ENCODE data around the gene MCM9.

Gene MCM9

DNA sequence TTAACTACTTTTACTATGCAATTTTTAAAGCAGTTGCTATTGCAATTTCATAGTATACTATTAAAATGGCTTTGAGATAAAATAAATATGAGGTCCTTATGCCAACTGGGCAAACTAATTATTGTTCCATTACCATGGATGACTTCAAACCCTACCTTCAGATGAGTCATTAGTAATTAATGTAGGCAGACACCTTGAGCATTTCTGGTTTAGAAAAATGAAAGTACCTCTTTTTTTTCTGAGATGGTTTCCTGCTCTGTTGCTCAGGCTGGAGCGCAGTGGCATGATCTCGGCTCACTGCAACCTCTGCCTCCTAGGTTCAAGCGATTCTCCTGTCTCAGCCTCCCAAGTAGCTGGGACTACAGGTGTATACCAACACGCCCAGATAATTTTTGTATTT is 29.1 kb downstream of the MCM9 start:
- no peak overlapping the region for H3K4me2 ChIP-seq (ENCODE audit: low read length)
- H3K18ac ChIP-seq (ENCODE audit: low read length) = no peak overlapping the region
- no peak overlapping the region for H2BK12ac ChIP-seq (ENCODE audit: low read length)
- no peaks in the 10 kb centered on the region for H3K79me2 ChIP-seq (ENCODE audit: control insufficient read depth, insufficient read depth, low read length, poor library complexity)
- H2BK120ac ChIP-seq (ENCODE audit: insufficient read depth, low read length, poor library complexity) = no peak overlapping the region
- no peak overlapping the region for H2AK5ac ChIP-seq (ENCODE audit: low read length)
- H2BK5ac ChIP-seq (ENCODE audit: low read depth, low read length, poor library complexity) = no peak overlapping the region
- peaks cover 0 to 6% of the 10 kb centered on the region in 2 experiments for H3K4me1 ChIP-seq (ENCODE audit: control insufficient read depth in 1 of 2, insufficient read depth in 2 of 2, low read length in 2 of 2)
- H3K4ac ChIP-seq (ENCODE audit: low read depth, low read length) = no peak overlapping the region
- no peak overlapping the region for H4K91ac ChIP-seq (ENCODE audit: low read depth, low read length)
- no peak overlapping the region for H2AFZ ChIP-seq (ENCODE audit: insufficient read depth, low read length, poor library complexity)
- no peak overlapping the region for H3K14ac ChIP-seq (ENCODE audit: low read length)
- no peak overlapping the region for H3K27ac ChIP-seq (ENCODE audit: low read depth, low read length)
- H4K12ac ChIP-seq (ENCODE audit: low read depth, low read length) = no peak overlapping the region
- no peaks in the 10 kb centered on the region for H3K9me3 ChIP-seq (ENCODE audit: insufficient read depth, low read depth, low read length)
- no peak overlapping the region for H3K4me3 ChIP-seq (ENCODE audit: low read depth, low read length)
- H3K9ac ChIP-seq (ENCODE audit: low read length) = no peak overlapping the region
- WGBS (ENCODE audit: extremely low coverage, insufficient coverage, insufficient read length) = no CpG with 5 or more reads among the region's 4 CpGs
- no peaks in the 10 kb centered on the region for H3K27me3 ChIP-seq (ENCODE audit: insufficient read depth, low read length)
- H3K23ac ChIP-seq (ENCODE audit: low read length) = no peak overlapping the region
- DNase-seq = peak in 1 of 2 donors; percentile 9
- H4K8ac ChIP-seq (ENCODE audit: low read depth, low read length) = no peak overlapping the region
- H3K36me3 ChIP-seq (ENCODE audit: control insufficient read depth in 1 of 2, insufficient read depth in 2 of 2, low read length in 2 of 2) = peaks cover 2 to 9% of the 10 kb centered on the region in 2 experiments
- H3K79me1 ChIP-seq (ENCODE audit: low read length) = peaks cover 3% of the 10 kb centered on the region

DNA sequence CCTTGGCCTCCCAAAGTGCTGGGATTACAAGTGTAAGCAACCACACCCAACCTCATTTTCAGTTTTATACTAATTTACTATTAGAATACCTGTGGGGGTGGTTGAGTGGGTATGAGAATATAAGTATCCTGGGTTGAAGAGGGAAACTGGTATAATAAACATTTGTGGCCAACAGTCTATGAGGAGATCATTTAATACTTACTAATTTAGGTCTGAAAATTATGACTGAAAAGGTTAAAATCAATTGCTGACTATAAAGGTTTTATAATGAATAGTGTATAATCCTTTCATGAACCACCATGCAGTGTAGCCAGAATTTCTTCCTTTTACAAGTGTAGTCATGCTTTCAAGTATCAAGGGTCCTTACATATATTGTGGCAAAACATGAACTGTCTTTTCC is 29.9 kb downstream of the MCM9 start:
- no peak overlapping the region for H2BK5ac ChIP-seq (ENCODE audit: low read depth, low read length, poor library complexity)
- H3K18ac ChIP-seq (ENCODE audit: low read length) = no peak overlapping the region
- H3K14ac ChIP-seq (ENCODE audit: low read length) = no peak overlapping the region
- H2AK5ac ChIP-seq (ENCODE audit: low read length) = no peak overlapping the region
- peaks cover 2 to 9% of the 10 kb centered on the region in 2 experiments for H3K36me3 ChIP-seq (ENCODE audit: control insufficient read depth in 1 of 2, insufficient read depth in 2 of 2, low read length in 2 of 2)
- peaks cover 0 to 6% of the 10 kb centered on the region in 2 experiments for H3K4me1 ChIP-seq (ENCODE audit: control insufficient read depth in 1 of 2, insufficient read depth in 2 of 2, low read length in 2 of 2)
- H3K27ac ChIP-seq (ENCODE audit: low read depth, low read length) = no peak overlapping the region
- H3K23ac ChIP-seq (ENCODE audit: low read length) = no peak overlapping the region
- H2AFZ ChIP-seq (ENCODE audit: insufficient read depth, low read length, poor library complexity) = no peak overlapping the region
- H3K79me2 ChIP-seq (ENCODE audit: control insufficient read depth, insufficient read depth, low read length, poor library complexity) = no peaks in the 10 kb centered on the region
- H4K8ac ChIP-seq (ENCODE audit: low read depth, low read length) = no peak overlapping the region
- no peak overlapping the region for H2BK12ac ChIP-seq (ENCODE audit: low read length)
- H3K4me2 ChIP-seq (ENCODE audit: low read length) = no peak overlapping the region
- H4K91ac ChIP-seq (ENCODE audit: low read depth, low read length) = no peak overlapping the region
- no peaks in the 10 kb centered on the region for H3K27me3 ChIP-seq (ENCODE audit: insufficient read depth, low read length)
- no peak overlapping the region for H4K12ac ChIP-seq (ENCODE audit: low read depth, low read length)
- H3K4ac ChIP-seq (ENCODE audit: low read depth, low read length) = no peak overlapping the region
- no peak overlapping the region for H3K9ac ChIP-seq (ENCODE audit: low read length)
- no peaks in the 10 kb centered on the region for H3K9me3 ChIP-seq (ENCODE audit: insufficient read depth, low read depth, low read length)
- no peak overlapping the region for H2BK120ac ChIP-seq (ENCODE audit: insufficient read depth, low read length, poor library complexity)
- H3K4me3 ChIP-seq (ENCODE audit: low read depth, low read length) = no peak overlapping the region
- peaks cover 3% of the 10 kb centered on the region for H3K79me1 ChIP-seq (ENCODE audit: low read length)
- no peak for DNase-seq

DNA sequence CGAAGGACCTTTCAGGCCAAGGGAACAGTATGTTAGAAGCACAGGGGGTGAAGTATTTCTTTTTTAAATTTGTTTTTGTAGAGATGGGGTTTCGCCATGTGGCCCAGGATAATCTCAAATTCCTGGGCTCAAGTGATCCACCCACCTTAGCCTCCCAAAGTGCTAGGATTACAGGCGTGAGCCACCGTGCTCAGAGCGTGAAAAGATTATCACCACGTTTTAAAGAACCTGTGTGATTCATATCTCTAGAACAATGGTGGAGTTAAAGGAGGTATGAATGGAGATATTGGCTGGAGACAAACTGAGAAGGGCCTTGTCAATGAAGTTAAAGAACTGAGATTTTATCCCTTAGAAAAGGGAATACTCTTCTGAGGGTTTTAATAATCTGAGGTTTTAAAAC is 31.3 kb downstream of the MCM9 start:
- Histone ChIP-seq H3K4ac (ENCODE audit: low read depth, low read length) (no peak overlapping the region), H2AK5ac (ENCODE audit: low read length) (no peak overlapping the region), H2BK120ac (ENCODE audit: insufficient read depth, low read length, poor library complexity) (no peak overlapping the region), H2AFZ (ENCODE audit: insufficient read depth, low read length, poor library complexity) (no peak overlapping the region), H3K4me2 (ENCODE audit: low read length) (no peak overlapping the region), H3K4me1 (ENCODE audit: control insufficient read depth in 1 of 2, insufficient read depth in 2 of 2, low read length in 2 of 2) (peaks cover 0 to 9% of the 10 kb centered on the region in 2 experiments), H4K8ac (ENCODE audit: low read depth, low read length) (no peak overlapping the region), H2BK5ac (ENCODE audit: low read depth, low read length, poor library complexity) (no peak overlapping the region), H3K79me2 (ENCODE audit: control insufficient read depth, insufficient read depth, low read length, poor library complexity) (peaks cover 3% of the 10 kb centered on the region), H3K9ac (ENCODE audit: low read length) (no peak overlapping the region), H3K9me3 (ENCODE audit: insufficient read depth, low read depth, low read length) (no peaks in the 10 kb centered on the region), H4K91ac (ENCODE audit: low read depth, low read length) (no peak overlapping the region), H3K4me3 (ENCODE audit: low read depth, low read length) (no peak overlapping the region), H3K27me3 (ENCODE audit: insufficient read depth, low read length) (no peaks in the 10 kb centered on the region), H3K79me1 (ENCODE audit: low read length) (peaks cover 3% of the 10 kb centered on the region), H3K14ac (ENCODE audit: low read length) (no peak overlapping the region), H2BK12ac (ENCODE audit: low read length) (no peak overlapping the region), H3K27ac (ENCODE audit: low read depth, low read length) (no peak overlapping the region), H3K23ac (ENCODE audit: low read length) (no peak overlapping the region), H3K36me3 (ENCODE audit: control insufficient read depth in 1 of 2, insufficient read depth in 2 of 2, low read length in 2 of 2) (peaks cover 4 to 16% of the 10 kb centered on the region in 2 experiments), H3K18ac (ENCODE audit: low read length) (no peak overlapping the region), H4K12ac (ENCODE audit: low read depth, low read length) (no peak overlapping the region)
- WGBS (ENCODE audit: extremely low coverage, insufficient coverage, insufficient read length) = no CpG with 5 or more reads among the region's 6 CpGs
- DNase-seq = no peak

DNA sequence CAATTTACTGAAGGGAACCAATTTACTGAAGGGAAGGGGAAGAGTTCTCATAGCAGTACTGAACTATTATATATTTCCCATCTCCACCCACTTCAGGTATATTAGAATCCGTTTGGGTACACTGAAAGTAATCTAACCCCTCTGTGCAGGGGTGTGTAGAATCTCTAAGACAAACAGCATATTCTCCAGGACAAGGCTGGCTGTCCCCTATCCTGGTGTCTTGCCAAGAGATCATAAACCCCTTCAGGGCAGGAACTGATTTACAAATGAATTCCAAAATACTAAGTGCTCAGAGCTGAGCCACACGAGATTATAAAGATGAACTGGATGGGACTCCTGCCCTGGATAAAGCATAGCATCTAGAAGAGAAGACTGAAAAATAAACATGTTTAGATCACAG is 31.8 kb downstream of the MCM9 start:
- Histone ChIP-seq H3K4me2 (ENCODE audit: low read length) (no peak overlapping the region), H3K9me3 (ENCODE audit: insufficient read depth, low read depth, low read length) (no peaks in the 10 kb centered on the region), H2BK12ac (ENCODE audit: low read length) (no peak overlapping the region), H3K9ac (ENCODE audit: low read length) (no peak overlapping the region), H3K18ac (ENCODE audit: low read length) (no peak overlapping the region), H2BK5ac (ENCODE audit: low read depth, low read length, poor library complexity) (peak overlapping the region; percentile 43), H2AK5ac (ENCODE audit: low read length) (no peak overlapping the region), H3K4me3 (ENCODE audit: low read depth, low read length) (no peak overlapping the region), H3K27me3 (ENCODE audit: insufficient read depth, low read length) (no peaks in the 10 kb centered on the region), H3K14ac (ENCODE audit: low read length) (no peak overlapping the region), H3K36me3 (ENCODE audit: control insufficient read depth in 1 of 2, insufficient read depth in 2 of 2, low read length in 2 of 2) (peaks cover 7 to 16% of the 10 kb centered on the region in 2 experiments), H3K27ac (ENCODE audit: low read depth, low read length) (peak overlapping the region; percentile 75), H4K8ac (ENCODE audit: low read depth, low read length) (peak overlapping the region; percentile 27), H4K12ac (ENCODE audit: low read depth, low read length) (no peak overlapping the region), H2AFZ (ENCODE audit: insufficient read depth, low read length, poor library complexity) (no peak overlapping the region), H3K23ac (ENCODE audit: low read length) (no peak overlapping the region), H2BK120ac (ENCODE audit: insufficient read depth, low read length, poor library complexity) (no peak overlapping the region), H4K91ac (ENCODE audit: low read depth, low read length) (peak overlapping the region; percentile 65), H3K79me2 (ENCODE audit: control insufficient read depth, insufficient read depth, low read length, poor library complexity) (peaks cover 3% of the 10 kb centered on the region), H3K4ac (ENCODE audit: low read depth, low read length) (no peak overlapping the region), H3K4me1 (ENCODE audit: control insufficient read depth in 1 of 2, insufficient read depth in 2 of 2, low read length in 2 of 2) (peaks cover 0 to 9% of the 10 kb centered on the region in 2 experiments), H3K79me1 (ENCODE audit: low read length) (peaks cover 3% of the 10 kb centered on the region)
- no CpG with 5 or more reads among the region's 2 CpGs for WGBS (ENCODE audit: extremely low coverage, insufficient coverage, insufficient read length)
- no peak for DNase-seq

All from trophoblast cell (in vitro differentiated cells and primary cell).